ENCODE results near the gene DDX25.

- TF ChIP-seq CTCF (IDR thresholded peaks at IDR 0.05 in 8 of 11, conservative IDR thresholded peaks at IDR 0.05 in 3 of 11) (no peak), POLR2AphosphoS5 (IDR thresholded peaks at IDR 0.05) (no peak), POLR2A (IDR thresholded peaks at IDR 0.05) (no peak)
Observed at GRCh38 chr11:125883375-125883774, 20.9 kb upstream of the DDX25 start.
